Endodermal cell (in vitro differentiated cells): ENCODE results near the gene B2M. TPM values are rescaled to one million over a fixed set of nuclear protein-coding genes. Genes with fewer than 3 reads are reported as not detected.

Experiments
- DNase-seq: peaks from one replicate; pipeline ENCODE4 v3.0.0-alpha.2; 2017
- H3K27ac ChIP-seq: 2 replicates; pipeline ENCODE4 v1.5.1; 2013; ENCODE audit warnings: mild to moderate bottlenecking, low read depth, low read length, moderate library complexity
- H3K27me3 ChIP-seq: 2 replicates; pipeline ENCODE4 v1.6.1; 2013; ENCODE audit warnings: mild to moderate bottlenecking, low read length, moderate library complexity; ENCODE audit not compliant: insufficient read depth, control insufficient read depth, poor library complexity, severe bottlenecking
- H3K36me3 ChIP-seq: 2 replicates; pipeline ENCODE4 v1.7.0; 2013; ENCODE audit warnings: mild to moderate bottlenecking, low read length, moderate library complexity; ENCODE audit not compliant: control insufficient read depth, insufficient read depth
- H3K4me1 ChIP-seq: one replicate; pipeline ENCODE4 v1.7.0; 2013; ENCODE audit warnings: low read length; ENCODE audit not compliant: control insufficient read depth, insufficient read depth
- H3K4me3 ChIP-seq: 2 replicates; pipeline ENCODE4 v1.5.1; 2013; ENCODE audit warnings: mild to moderate bottlenecking, low read length, moderate library complexity
- H3K9ac ChIP-seq: 2 replicates; pipeline ENCODE4 v1.6.1; 2013; ENCODE audit warnings: mild to moderate bottlenecking, low read length, moderate library complexity; ENCODE audit not compliant: poor library complexity, severe bottlenecking; ENCODE audit errors: extremely low read depth
- H3K9me3 ChIP-seq: 2 replicates; pipeline ENCODE4 v1.6.1; 2013; ENCODE audit warnings: mild to moderate bottlenecking, low read length, moderate library complexity; ENCODE audit not compliant: control insufficient read depth
- H3K27ac Mint-ChIP-seq: 2 replicates; pipeline ENCODE4 v1.8.0; 2020; ENCODE audit warnings: mixed read lengths
- H3K27me3 Mint-ChIP-seq: 2 replicates; pipeline ENCODE4 v1.8.0; 2021; ENCODE audit warnings: mild to moderate bottlenecking, mixed read lengths; ENCODE audit not compliant: insufficient read depth
- H3K36me3 Mint-ChIP-seq: 2 replicates; pipeline ENCODE4 v1.8.0; 2020; ENCODE audit warnings: low read depth, mixed read lengths
- H3K4me1 Mint-ChIP-seq: 2 replicates; pipeline ENCODE4 v1.8.0; 2020; ENCODE audit warnings: mixed read lengths
- H3K4me3 Mint-ChIP-seq: 2 replicates; pipeline ENCODE4 v1.8.0; 2020; ENCODE audit warnings: mild to moderate bottlenecking, moderate library complexity, mixed read lengths
- H3K9me3 Mint-ChIP-seq: 2 replicates; pipeline ENCODE4 v1.8.0; 2020; ENCODE audit warnings: mild to moderate bottlenecking, mixed read lengths
- WGBS, 2 experiments: methylation state at CpG; one replicate each; pipeline versions ENCODE4 v1.1.5 to v1.1.7; 2013; ENCODE audit warnings: missing lambda C conversion rate in 2 of 2, mixed read lengths in 1 of 2; ENCODE audit not compliant: insufficient coverage in 1 of 2, insufficient read length in 1 of 2; 5-methylcytosine and 5-hydroxymethylcytosine counted together
- long read RNA-seq, 4 experiments: library from polyadenylated mRNA in 2 of 4; library from RNA in 1 of 4; library from capped mRNA in 1 of 4; stranded (forward) in 3 of 4; unstranded in 1 of 4; transcript quantifications; one replicate each; pipeline ENCODE4 v2.0.0, GENCODE V29; 2020 to 2021; ENCODE audit warnings: inconsistent platforms in 1 of 4
- polyA plus RNA-seq, 2 experiments: library from polyadenylated mRNA; stranded (reverse); fragments of 50-300 nt; gene quantifications; one replicate each; pipeline ENCODE4 v1.2.3, GENCODE V29; 2013
- total RNA-seq, 2 donors: library from RNA; stranded (reverse); fragmentation: NEBNext Ultra II Directional in 1 of 2; extraction: Animal tissue kit (Norgen Biotek cat#: 25700) in 1 of 2; gene quantifications; 2 replicates in 1 of 2; 3 replicates in 1 of 2; pipeline ENCODE4 v1.2.1, GENCODE V29; 2021
- TF ChIP-seq, protein P1 (sequence below): fragments of 200-600 bp; sonication (generic); conservative IDR thresholded peaks from 2 replicates; pipeline ENCODE4 v1.5.0; 2021; ENCODE audit warnings: antibody characterized with exemption, mild to moderate bottlenecking

Gene B2M
- 10 to 100 TPM; 66.5 to 74.3 TPM for total RNA-seq
- polyA plus RNA-seq (2013, experiment 1 of 2), result 92.9 TPM
- 89.3 TPM for polyA plus RNA-seq (2013, experiment 2 of 2)
- long read RNA-seq, experiment 1, transcript B2M-204 (4 exons, 1,705 nt), result major isoform, 36 of 46 reads
- long read RNA-seq, experiment 1, partial matches to known transcripts, result 4 of 46 reads
- long read RNA-seq, experiment 1, other reads (novel, unspliced or antisense), result 5 of 46 reads
- long read RNA-seq, experiment 2, transcript B2M-204 (4 exons, 1,705 nt), result major isoform, 120 of 120 reads
- long read RNA-seq, experiment 2, partial matches to known transcripts, result 0 of 120 reads
- long read RNA-seq, experiment 2, other reads (novel, unspliced or antisense), result 0 of 120 reads
- long read RNA-seq, experiment 3, transcript B2M-204 (4 exons, 1,705 nt), result major isoform, 69 of 77 reads
- long read RNA-seq, experiment 3, partial matches to known transcripts, result 2 of 77 reads
- long read RNA-seq, experiment 3, other reads (novel, unspliced or antisense), result 2 of 77 reads
- long read RNA-seq, experiment 4, transcript B2M-204 (4 exons, 1,705 nt), result major isoform, 125 of 128 reads
- long read RNA-seq, experiment 4, partial matches to known transcripts, result 0 of 128 reads
- long read RNA-seq, experiment 4, other reads (novel, unspliced or antisense), result 0 of 128 reads

DNA sequence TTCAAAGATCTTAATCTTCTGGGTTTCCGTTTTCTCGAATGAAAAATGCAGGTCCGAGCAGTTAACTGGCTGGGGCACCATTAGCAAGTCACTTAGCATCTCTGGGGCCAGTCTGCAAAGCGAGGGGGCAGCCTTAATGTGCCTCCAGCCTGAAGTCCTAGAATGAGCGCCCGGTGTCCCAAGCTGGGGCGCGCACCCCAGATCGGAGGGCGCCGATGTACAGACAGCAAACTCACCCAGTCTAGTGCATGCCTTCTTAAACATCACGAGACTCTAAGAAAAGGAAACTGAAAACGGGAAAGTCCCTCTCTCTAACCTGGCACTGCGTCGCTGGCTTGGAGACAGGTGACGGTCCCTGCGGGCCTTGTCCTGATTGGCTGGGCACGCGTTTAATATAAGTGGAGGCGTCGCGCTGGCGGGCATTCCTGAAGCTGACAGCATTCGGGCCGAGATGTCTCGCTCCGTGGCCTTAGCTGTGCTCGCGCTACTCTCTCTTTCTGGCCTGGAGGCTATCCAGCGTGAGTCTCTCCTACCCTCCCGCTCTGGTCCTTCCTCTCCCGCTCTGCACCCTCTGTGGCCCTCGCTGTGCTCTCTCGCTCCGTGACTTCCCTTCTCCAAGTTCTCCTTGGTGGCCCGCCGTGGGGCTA is at the start of gene B2M, which contains the start of gene PATL2:
Gene B2M (plus strand): TSS at position 422 of the 647 bp plus-strand sequence. CDS start 30 bp downstream, at position 452.
Gene PATL2 (minus strand): TSS at position 228 of the 647 bp plus-strand sequence. CDS start 34,833 bp downstream, outside the sequence.
- H3K9me3 Mint-ChIP-seq, result no peaks in the 10 kb centered on the region
- no peaks in the 10 kb centered on the region for H3K9me3 ChIP-seq
- peak within 1 kb of the TSS; percentile 82 for H3K4me3 ChIP-seq
- WGBS, 2 experiments, result 1% methylated on average over 28 to 37 of the region's 37 CpGs
- peak within 1 kb of the TSS; percentile 30 for H3K27ac ChIP-seq
- H3K4me1 Mint-ChIP-seq, result peaks cover 5% of the 10 kb centered on the region
- peak within 1 kb of the TSS; percentile 57 for H3K9ac ChIP-seq
- DNase-seq, result peak; percentile 98
- no peaks in the 10 kb centered on the region for H3K36me3 Mint-ChIP-seq
- H3K27ac Mint-ChIP-seq, result peak within 1 kb of the TSS; percentile 98
- peaks cover 9% of the 10 kb centered on the region for H3K27me3 Mint-ChIP-seq
- TF ChIP-seq, protein P1, sequence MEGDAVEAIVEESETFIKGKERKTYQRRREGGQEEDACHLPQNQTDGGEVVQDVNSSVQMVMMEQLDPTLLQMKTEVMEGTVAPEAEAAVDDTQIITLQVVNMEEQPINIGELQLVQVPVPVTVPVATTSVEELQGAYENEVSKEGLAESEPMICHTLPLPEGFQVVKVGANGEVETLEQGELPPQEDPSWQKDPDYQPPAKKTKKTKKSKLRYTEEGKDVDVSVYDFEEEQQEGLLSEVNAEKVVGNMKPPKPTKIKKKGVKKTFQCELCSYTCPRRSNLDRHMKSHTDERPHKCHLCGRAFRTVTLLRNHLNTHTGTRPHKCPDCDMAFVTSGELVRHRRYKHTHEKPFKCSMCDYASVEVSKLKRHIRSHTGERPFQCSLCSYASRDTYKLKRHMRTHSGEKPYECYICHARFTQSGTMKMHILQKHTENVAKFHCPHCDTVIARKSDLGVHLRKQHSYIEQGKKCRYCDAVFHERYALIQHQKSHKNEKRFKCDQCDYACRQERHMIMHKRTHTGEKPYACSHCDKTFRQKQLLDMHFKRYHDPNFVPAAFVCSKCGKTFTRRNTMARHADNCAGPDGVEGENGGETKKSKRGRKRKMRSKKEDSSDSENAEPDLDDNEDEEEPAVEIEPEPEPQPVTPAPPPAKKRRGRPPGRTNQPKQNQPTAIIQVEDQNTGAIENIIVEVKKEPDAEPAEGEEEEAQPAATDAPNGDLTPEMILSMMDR, result no peak
- no peaks in the 10 kb centered on the region for H3K4me1 ChIP-seq
- H3K36me3 ChIP-seq, result peaks cover 2% of the 10 kb centered on the region
- H3K4me3 Mint-ChIP-seq, result peak within 1 kb of the TSS; percentile 87
- H3K27me3 ChIP-seq, result peaks cover 10% of the 10 kb centered on the region

DNA sequence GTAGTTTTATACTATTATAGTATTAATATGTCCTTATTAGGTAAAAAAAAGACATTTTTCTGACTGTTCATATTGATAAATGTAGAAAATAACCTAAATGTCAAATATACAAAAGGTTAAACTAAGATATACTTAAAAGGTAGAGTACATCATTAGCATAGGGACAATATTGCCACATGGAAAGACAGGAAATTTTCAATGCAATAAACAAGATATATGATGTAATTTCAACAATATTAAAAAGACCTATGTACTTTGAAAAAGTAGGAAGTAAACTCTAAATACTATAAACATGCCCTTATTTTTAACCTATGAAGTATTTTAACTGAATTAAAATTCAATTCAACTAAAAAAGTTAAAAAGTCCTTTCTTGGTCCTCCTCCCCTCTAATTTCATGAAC is 49.7 kb upstream of the B2M start:
- Mint-ChIP-seq H3K4me3 (no peak overlapping the region), H3K36me3 (peaks cover 18% of the 10 kb centered on the region), H3K4me1 (peaks cover 8% of the 10 kb centered on the region), H3K27ac (no peak overlapping the region), H3K27me3 (no peaks in the 10 kb centered on the region), H3K9me3 (no peaks in the 10 kb centered on the region)
- H3K4me3 ChIP-seq, result no peak overlapping the region
- peaks cover 33% of the 10 kb centered on the region for H3K36me3 ChIP-seq
- no peaks in the 10 kb centered on the region for H3K27me3 ChIP-seq
- H3K4me1 ChIP-seq, result no peaks in the 10 kb centered on the region
- no peak for DNase-seq
- TF ChIP-seq, protein P1, result no peak
- no peaks in the 10 kb centered on the region for H3K9me3 ChIP-seq
- no peak overlapping the region for H3K27ac ChIP-seq
- no peak overlapping the region for H3K9ac ChIP-seq
